ENCODE measurements around the gene SMAD7. TPM values are rescaled to one million over a fixed set of nuclear protein-coding genes. Genes with fewer than 3 reads are reported as not detected.

The SMAD7 gene
- 10 to 100 TPM in 2 of 6 donors, 1 to 10 TPM in 4; 5.3 to 22.4 (median 6.8) TPM for total RNA-seq
- 1 to 10 TPM; 4.2 to 8.2 TPM for polyA plus RNA-seq

DNA sequence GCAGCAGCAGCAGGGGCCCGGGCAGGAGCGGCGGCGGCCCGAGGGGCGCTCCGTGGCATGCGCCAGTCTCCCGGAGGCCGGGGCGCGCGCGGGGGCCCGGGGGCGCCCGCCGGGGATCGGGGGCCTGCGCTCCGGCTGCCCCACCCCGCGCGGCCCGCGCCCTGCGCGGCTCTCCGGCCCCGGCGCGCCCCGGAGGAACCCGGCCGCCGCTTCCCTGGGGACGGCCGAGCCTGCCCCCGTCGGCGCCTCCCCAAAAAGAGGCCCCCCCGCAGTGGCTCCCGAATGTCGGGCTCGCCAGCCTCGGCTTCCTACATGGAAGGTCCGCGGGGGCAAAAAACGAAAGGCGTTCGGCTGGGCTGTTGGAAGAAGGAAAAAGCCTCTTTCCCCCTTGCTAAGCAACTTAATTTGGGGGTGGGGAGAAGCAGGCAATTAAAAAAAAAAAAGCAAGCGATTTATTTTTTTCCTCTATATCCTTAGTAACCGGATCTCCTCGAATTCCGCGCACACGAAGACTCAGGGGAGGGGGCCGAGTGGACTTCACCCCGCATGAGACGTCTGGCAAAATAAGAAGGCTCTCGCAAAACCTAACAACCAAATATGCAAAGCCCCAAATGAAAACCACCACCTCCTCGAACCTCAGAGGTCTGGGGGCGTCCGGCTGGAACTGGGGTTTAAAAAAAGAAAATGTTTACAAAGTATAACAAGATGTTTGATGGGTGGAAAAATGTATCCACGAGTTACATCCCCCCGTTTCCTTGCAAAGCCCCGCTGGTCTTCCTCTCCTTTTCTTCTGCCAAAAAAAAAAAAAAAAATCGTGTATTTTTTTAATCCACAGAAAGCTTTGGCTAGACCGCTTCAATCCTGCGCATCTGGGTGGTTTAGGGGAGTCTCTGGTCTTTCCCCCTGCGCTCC is at the start of gene SMAD7:
TSS of gene SMAD7 (minus strand) at position 430 of the 912 bp plus-strand sequence. CDS start 541 bp downstream, outside the sequence.
- Histone ChIP-seq H3K36me3 (no peaks in the 10 kb centered on the region), H3K27me3 (no peaks in the 10 kb centered on the region), H3K4me1 (peaks cover 10 to 25% (median 11%) of the 10 kb centered on the region in 3 donors), H3K27ac (peak within 1 kb of the TSS; percentile 99 to 100 (median 99)), H3K4me3 (peak within 1 kb of the TSS; percentile 83 to 95 (median 88)), H3K9me3 (no peaks in the 10 kb centered on the region)
- DNase-seq (peak in 2 of 6 donors; percentile 73 to 74), FAIRE-seq (no peak), ATAC-seq (no peak)
- intact Hi-C loops (cut with DNase I): no loop called here
- WGBS, 2 donors: 1% methylated on average over 59 to 71 of the region's 71 CpGs
- TF ChIP-seq, protein P1, sequence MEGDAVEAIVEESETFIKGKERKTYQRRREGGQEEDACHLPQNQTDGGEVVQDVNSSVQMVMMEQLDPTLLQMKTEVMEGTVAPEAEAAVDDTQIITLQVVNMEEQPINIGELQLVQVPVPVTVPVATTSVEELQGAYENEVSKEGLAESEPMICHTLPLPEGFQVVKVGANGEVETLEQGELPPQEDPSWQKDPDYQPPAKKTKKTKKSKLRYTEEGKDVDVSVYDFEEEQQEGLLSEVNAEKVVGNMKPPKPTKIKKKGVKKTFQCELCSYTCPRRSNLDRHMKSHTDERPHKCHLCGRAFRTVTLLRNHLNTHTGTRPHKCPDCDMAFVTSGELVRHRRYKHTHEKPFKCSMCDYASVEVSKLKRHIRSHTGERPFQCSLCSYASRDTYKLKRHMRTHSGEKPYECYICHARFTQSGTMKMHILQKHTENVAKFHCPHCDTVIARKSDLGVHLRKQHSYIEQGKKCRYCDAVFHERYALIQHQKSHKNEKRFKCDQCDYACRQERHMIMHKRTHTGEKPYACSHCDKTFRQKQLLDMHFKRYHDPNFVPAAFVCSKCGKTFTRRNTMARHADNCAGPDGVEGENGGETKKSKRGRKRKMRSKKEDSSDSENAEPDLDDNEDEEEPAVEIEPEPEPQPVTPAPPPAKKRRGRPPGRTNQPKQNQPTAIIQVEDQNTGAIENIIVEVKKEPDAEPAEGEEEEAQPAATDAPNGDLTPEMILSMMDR (IDR thresholded peaks at IDR 0.05): no peak

- intact Hi-C loops (cut with DNase I): no loop called here
- Histone ChIP-seq H3K36me3 (no peaks in the 10 kb centered on the region), H3K27ac (no peak overlapping the region), H3K9me3 (no peaks in the 10 kb centered on the region), H3K27me3 (no peaks in the 10 kb centered on the region), H3K4me3 (no peak overlapping the region), H3K4me1 (no peaks in the 10 kb centered on the region)
- 88% methylated on average over 11 of the region's 11 CpGs for WGBS, 2 donors
- DNase-seq (no peak), ATAC-seq (no peak), FAIRE-seq (no peak)
- TF ChIP-seq, protein P1 (IDR thresholded peaks at IDR 0.05): no peak
These were observed 48.8 kb upstream of the SMAD7 start for GRCh38 chr18:48999569-48999968.

GRCh38 chr18:48997985-48998831 is 47.4 kb upstream of the SMAD7 start:
- intact Hi-C loops (cut with DNase I): no loop called here
- DNase-seq: peak in 5 of 6 donors; percentile 30 to 58 (median 53)

GRCh38 chr18:48997681-48997984 is 46.9 kb upstream of the SMAD7 start:
- H3K36me3 ChIP-seq: no peaks in the 10 kb centered on the region
- H3K4me1 ChIP-seq: peaks cover 0 to 4% (median 0%) of the 10 kb centered on the region in 3 donors
- FAIRE-seq: no peak
- no peaks in the 10 kb centered on the region for H3K9me3 ChIP-seq
- whole genome bisulfite sequencing, 2 donors: 87 to 88% methylated on average over 6 of the region's 6 CpGs
- intact Hi-C loops (cut with DNase I): no loop called here
- no peak for ATAC-seq
- H3K4me3 ChIP-seq: no peak overlapping the region
- no peak for DNase-seq
- H3K27me3 ChIP-seq: no peaks in the 10 kb centered on the region
- TF ChIP-seq, protein P1 (IDR thresholded peaks at IDR 0.05): no peak
- peak overlapping the region in 1 of 4 donors; percentile 16 for H3K27ac ChIP-seq

More at GRCh38 chr18:48997985-48998831, 47.4 kb upstream of the SMAD7 start:
- Histone ChIP-seq H3K9me3 (no peaks in the 10 kb centered on the region), H3K36me3 (no peaks in the 10 kb centered on the region), H3K27me3 (no peaks in the 10 kb centered on the region), H3K4me3 (no peak overlapping the region), H3K4me1 (peaks cover 0 to 4% (median 0%) of the 10 kb centered on the region in 3 donors), H3K27ac (peak overlapping the region in 1 of 4 donors; percentile 16)
- no peak for FAIRE-seq
- peak; percentile 59 to 71 (median 67) for ATAC-seq
- TF ChIP-seq, protein P1 (IDR thresholded peaks at IDR 0.05): no peak
- 62 to 65% methylated on average over 17 of the region's 17 CpGs for WGBS, 2 donors
